GM23338 (cell line): ENCODE measurements around the gene EGF. TPM values are rescaled to one million over a fixed set of nuclear protein-coding genes. Genes with fewer than 3 reads are reported as not detected.

Source experiments
- CREB1 ChIP-seq: fragments of 250-450 bp; sonication (Bioruptor Pico); IDR thresholded peaks from 2 replicates; pipeline ENCODE4 v1.5.0; 2020; ENCODE audit warnings: low read depth, mild to moderate bottlenecking, moderate library complexity
- CTCF ChIP-seq, 2 experiments: fragments of 200-600 bp in 1 of 2; sonication (generic) in 1 of 2; conservative IDR thresholded peaks; 2 replicates each; pipeline versions ENCODE4 v1.5.1 to v1.6.1; 2016 to 2017; ENCODE audit warnings: antibody characterized with exemption in 2 of 2, low read depth in 2 of 2, mild to moderate bottlenecking in 2 of 2, moderate library complexity in 1 of 2
- ETS1 ChIP-seq: IDR thresholded peaks from 2 replicates; pipeline ENCODE4 v1.6.1; 2016; ENCODE audit warnings: antibody characterized with exemption
- EZH2 ChIP-seq: fragments of 200-600 bp; sonication (generic); IDR thresholded peaks from one replicate; pipeline ENCODE4 v1.8.0; 2017; ENCODE audit warnings: antibody characterized with exemption, mild to moderate bottlenecking, low read depth; ENCODE audit not compliant: unreplicated experiment
- EZH2phosphoT487 ChIP-seq: fragments of 200-600 bp; sonication (generic); IDR thresholded peaks from one replicate; pipeline ENCODE4 v1.8.1; 2018; ENCODE audit warnings: antibody characterized with exemption; ENCODE audit not compliant: unreplicated experiment
- JUNB ChIP-seq: IDR thresholded peaks from one replicate; pipeline ENCODE4 v1.6.1; 2016; ENCODE audit warnings: antibody characterized with exemption; ENCODE audit not compliant: unreplicated experiment
- NANOG ChIP-seq: IDR thresholded peaks from 2 replicates; pipeline ENCODE4 v1.6.1; 2016; ENCODE audit warnings: antibody characterized with exemption, borderline replicate concordance
- POLR2AphosphoS5 ChIP-seq: IDR thresholded peaks from 2 replicates; pipeline ENCODE4 v1.6.1; 2016; ENCODE audit warnings: antibody characterized with exemption, low read depth
- STAT1 ChIP-seq: IDR thresholded peaks from one replicate; pipeline ENCODE4 v1.6.1; 2016; ENCODE audit warnings: antibody characterized with exemption; ENCODE audit not compliant: unreplicated experiment
- ZNF114 ChIP-seq: fragments of 250-450 bp; sonication (Bioruptor Pico); IDR thresholded peaks from 2 replicates; pipeline ENCODE4 v1.5.0; 2020; ENCODE audit warnings: mild to moderate bottlenecking, moderate library complexity
- ZNF331 ChIP-seq: fragments of 250-450 bp; sonication (Bioruptor Pico); IDR thresholded peaks from 2 replicates; pipeline ENCODE4 v1.5.0; 2020; ENCODE audit warnings: low read depth, mild to moderate bottlenecking, moderate library complexity
- ZNF462 ChIP-seq: fragments of 250-450 bp; sonication (Bioruptor Pico); IDR thresholded peaks from 2 replicates; pipeline ENCODE4 v1.5.0; 2020; ENCODE audit warnings: mild to moderate bottlenecking, moderate library complexity
- polyA plus RNA-seq: library from polyadenylated mRNA; unstranded; fragments of >200 nt; fragmentation: Nextera tagmentation; extraction: Ambion mirVana; gene quantifications from 2 replicates; pipeline ENCODE4 v1.2.1, GENCODE V29; 2016
- total RNA-seq: library from RNA; depleted of rRNA; stranded (reverse); fragments of >200 nt; shearing (Covaris generic); gene quantifications from 2 replicates; pipeline ENCODE4 v1.2.3, GENCODE V29; 2014

The EGF gene
- total and polyA plus RNA-seq, 2 experiments from 2014 or later = 1.4 to 3.0 TPM

- TF ChIP-seq ZNF462 (CRISPR knock-in tag) (no peak), NANOG (no peak), ZNF114 (no peak), STAT1 (no peak), ETS1 (no peak), JUNB (no peak), ZNF331 (CRISPR knock-in tag) (no peak), POLR2AphosphoS5 (no peak), CREB1 (no peak), EZH2 (no peak), EZH2phosphoT487 (no peak), CTCF (conservative IDR thresholded peaks at IDR 0.05; ENCODE audit: low read depth in 2 of 2) (no peak)
Measured at GRCh38 chr4:109967798-109968520, 55.3 kb downstream of the EGF start (continued).
